GM18499 (cell line): ENCODE measurements around the gene PCDHGA4.
A peak's percentile ranks its signal among the peaks of the same experiment; 100 is the strongest.
"Not testable (repeated sequence)": the region's sequence is repeated elsewhere in the genome, so short reads cannot be mapped to it uniquely, and the experiment has no call there.

Source experiments
- ATAC-seq: cut with Tn5 transposase; IDR thresholded peaks from one replicate; pipeline ENCODE4 v1.9.1; 2021; ENCODE audit warnings: moderate number of reproducible peaks; ENCODE audit not compliant: insufficient read depth, unreplicated experiment

The PCDHGA4 gene

GRCh38 chr5:141354900-141355469 lies at the start of gene PCDHGA4:
PCDHGA4 (plus strand) TSS chr5:141355021; CDS start chr5:141355108, 87 bp downstream.
- ATAC-seq: no peak

GRCh38 chr5:141306630-141307029 lies 48.2 kb upstream of the PCDHGA4 start:
- ATAC-seq: no peak

GRCh38 chr5:141313711-141314110 lies 41.1 kb upstream of the PCDHGA4 start:
- no peak for ATAC-seq

GRCh38 chr5:141316963-141317362 lies 37.9 kb upstream of the PCDHGA4 start:
- ATAC-seq: not testable (repeated sequence)

GRCh38 chr5:141319202-141319601 lies 35.6 kb upstream of the PCDHGA4 start:
- no peak for ATAC-seq

- no peak for ATAC-seq
Measured at GRCh38 chr5:141319699-141320098, 35.1 kb upstream of the PCDHGA4 start.

- ATAC-seq: peak; percentile 69
Measured at GRCh38 chr5:141320225-141321169, 34.3 kb upstream of the PCDHGA4 start, which contains the start of gene TAF7. TAF7 (minus strand) TSS chr5:141320784; CDS start chr5:141320044, 740 bp downstream.

- ATAC-seq: peak; percentile 33
Measured at GRCh38 chr5:141322261-141322660, 32.6 kb upstream of the PCDHGA4 start.

- ATAC-seq: no peak
Measured at GRCh38 chr5:141326088-141326854, 28.6 kb upstream of the PCDHGA4 start.

GRCh38 chr5:141328231-141328630 lies 26.6 kb upstream of the PCDHGA4 start:
- ATAC-seq: no peak

- ATAC-seq: no peak
Measured at GRCh38 chr5:141330299-141331080, 24.3 kb upstream of the PCDHGA4 start, which contains the start of gene PCDHGA1. PCDHGA1 (plus strand) TSS chr5:141330514.

GRCh38 chr5:141332571-141332970 lies 22.2 kb upstream of the PCDHGA4 start:
- ATAC-seq: not testable (repeated sequence)

GRCh38 chr5:141338538-141339306 lies 16.1 kb upstream of the PCDHGA4 start, which contains the start of gene PCDHGA2:
PCDHGA2 (plus strand) TSS chr5:141338760.
- ATAC-seq: no peak

- not testable (repeated sequence) for ATAC-seq
Measured at GRCh38 chr5:141340781-141341354, 14.0 kb upstream of the PCDHGA4 start.

GRCh38 chr5:141342773-141343172 lies 12.0 kb upstream of the PCDHGA4 start:
- ATAC-seq: no peak

GRCh38 chr5:141343242-141343952 lies 11.4 kb upstream of the PCDHGA4 start, which contains the start of gene PCDHGA3:
PCDHGA3 (plus strand) TSS chr5:141343829; CDS start chr5:141344034, 205 bp downstream.
- ATAC-seq: no peak

GRCh38 chr5:141343953-141344463 lies 10.8 kb upstream of the PCDHGA4 start:
- ATAC-seq: no peak

- no peak for ATAC-seq
Measured at GRCh38 chr5:141345327-141345726, 9.5 kb upstream of the PCDHGA4 start.
